ENCODE measurements around the gene CRAT.

CRAT gene

GRCh38 chr9:129110740-129111527 lies at the start of gene CRAT, which contains the start of gene PTPA:
Gene CRAT, minus strand, starts transcription at chr9:129110793. Its CDS starts 284 bp downstream, at chr9:129110509.
Gene PTPA, plus strand, starts transcription at chr9:129111415. Its CDS starts 186 bp downstream, at chr9:129111601.
- DNase-seq: peak; percentile 84 to 98 (median 94)

DNA sequence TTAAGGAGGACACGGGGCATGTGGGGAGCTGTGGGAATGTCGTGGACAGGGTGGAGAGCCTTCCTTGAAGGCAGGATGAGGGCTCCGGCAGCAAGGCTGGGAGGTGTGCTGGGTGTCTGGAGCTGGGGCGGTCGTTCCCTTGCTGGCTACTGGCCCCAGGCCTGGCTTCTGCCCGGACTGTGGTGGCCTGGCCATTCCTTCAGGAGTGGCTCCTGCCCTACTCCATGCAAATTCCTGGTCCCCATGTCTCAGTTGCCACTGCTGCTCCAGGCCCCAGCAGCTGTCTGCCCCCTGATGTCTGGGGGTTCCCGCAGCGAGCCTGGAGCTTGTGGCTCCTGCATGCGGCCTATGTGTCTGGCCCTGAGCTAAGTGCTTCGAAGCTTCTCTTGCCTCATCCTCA lies 45.6 kb upstream of the CRAT start:
- no peak for DNase-seq

DNA sequence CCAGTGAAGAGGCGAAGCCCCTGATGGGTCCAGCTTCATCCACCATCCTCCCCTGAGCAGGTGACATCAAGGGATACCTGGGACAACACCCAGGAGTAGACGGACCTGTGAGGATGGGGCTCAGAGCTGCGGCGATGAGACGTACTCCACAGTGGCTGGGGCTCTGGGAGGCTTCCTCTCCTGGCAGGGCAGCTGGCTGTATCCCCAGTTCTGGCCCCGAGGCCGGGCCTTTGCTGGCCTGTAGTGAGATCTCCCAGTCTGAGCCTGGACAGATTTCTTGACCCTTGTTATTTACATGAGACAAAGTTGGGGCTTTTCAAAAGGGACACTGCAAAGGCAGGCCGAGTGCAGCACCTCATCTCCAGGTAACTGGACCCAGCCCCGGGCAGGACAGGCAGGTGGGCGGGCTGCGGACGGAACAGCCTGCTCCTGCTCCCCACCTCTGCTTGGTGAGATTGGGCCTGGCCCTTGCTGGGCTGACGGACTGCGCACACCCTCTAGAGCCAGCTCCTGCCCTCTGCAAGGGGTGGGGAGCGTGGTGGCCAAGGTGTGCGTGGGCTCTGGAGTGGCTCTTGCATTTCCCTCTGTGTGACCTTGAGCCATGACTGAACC lies 44.4 kb upstream of the CRAT start:
- DNase-seq: no peak

- DNase-seq: no peak
These were observed 40.9 kb upstream of the CRAT start for GRCh38 chr9:129151469-129151868.

DNA sequence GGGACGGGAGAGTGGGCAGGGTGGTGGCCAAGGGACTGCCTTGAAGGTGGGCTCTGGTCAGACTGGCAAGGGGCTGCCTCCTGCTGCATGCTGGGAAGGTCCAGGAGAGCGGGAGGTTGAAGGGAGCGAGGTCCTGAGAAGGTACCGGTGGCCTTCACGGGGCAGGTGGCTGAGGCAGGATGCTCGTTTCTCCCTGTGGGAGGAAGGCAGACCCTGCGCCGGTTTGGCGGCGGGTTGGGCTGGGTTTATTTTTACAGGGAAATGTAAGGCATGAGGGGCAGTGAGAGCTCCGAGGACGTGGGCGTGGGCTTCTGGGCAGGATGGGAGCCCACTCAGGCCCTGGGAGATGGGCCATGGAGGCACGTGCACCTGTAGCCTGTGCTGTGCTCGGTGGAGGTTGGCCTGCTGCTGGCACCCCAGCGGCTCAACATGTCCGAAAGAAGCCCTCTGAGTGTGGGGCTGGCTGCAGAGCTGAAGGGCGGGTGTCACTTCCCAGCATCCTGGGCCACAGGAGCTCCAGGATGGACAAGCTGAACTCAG lies 40.1 kb upstream of the CRAT start:
- DNase-seq: no peak

- DNase-seq: no peak
These were observed 39.5 kb upstream of the CRAT start for GRCh38 chr9:129150122-129150521.

GRCh38 chr9:129149442-129149841 lies 38.8 kb upstream of the CRAT start:
- DNase-seq: no peak

DNA sequence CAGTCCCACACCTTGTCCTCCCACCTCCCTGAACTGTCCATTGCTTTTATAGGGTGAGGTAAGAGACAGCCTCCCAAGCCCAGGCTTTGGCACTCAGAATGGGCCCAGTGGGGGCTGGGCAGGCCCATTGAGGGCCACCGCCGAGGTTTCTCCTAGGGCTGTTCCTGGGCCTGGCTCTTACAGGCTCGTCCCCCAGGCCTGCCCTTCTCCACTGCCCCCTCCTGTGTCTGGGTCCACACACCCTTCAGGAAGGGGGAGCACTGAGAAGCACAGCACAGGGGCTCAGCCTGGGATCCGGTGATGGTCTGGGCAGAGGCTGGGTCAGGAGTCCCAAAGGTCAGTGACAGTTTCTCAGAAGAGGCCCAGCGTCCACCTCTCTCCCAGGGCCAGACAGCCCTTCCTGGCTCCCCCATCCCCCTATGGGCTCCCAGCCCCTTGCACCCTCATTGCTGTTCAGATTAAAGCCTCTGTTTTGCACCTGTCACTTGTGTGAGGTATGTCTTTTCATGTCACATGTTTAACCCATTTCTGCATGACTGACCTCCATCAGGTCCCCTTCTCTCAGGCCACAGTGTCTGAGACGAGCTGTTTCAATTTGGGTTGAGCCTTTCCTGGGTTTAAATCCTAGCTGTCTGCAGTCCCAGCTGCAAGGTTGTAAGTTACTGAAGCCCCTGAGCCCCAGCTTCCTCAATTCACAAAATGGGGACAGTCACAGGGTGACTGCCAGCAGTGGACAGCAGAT lies 38.0 kb upstream of the CRAT start:
- DNase-seq: no peak

DNA sequence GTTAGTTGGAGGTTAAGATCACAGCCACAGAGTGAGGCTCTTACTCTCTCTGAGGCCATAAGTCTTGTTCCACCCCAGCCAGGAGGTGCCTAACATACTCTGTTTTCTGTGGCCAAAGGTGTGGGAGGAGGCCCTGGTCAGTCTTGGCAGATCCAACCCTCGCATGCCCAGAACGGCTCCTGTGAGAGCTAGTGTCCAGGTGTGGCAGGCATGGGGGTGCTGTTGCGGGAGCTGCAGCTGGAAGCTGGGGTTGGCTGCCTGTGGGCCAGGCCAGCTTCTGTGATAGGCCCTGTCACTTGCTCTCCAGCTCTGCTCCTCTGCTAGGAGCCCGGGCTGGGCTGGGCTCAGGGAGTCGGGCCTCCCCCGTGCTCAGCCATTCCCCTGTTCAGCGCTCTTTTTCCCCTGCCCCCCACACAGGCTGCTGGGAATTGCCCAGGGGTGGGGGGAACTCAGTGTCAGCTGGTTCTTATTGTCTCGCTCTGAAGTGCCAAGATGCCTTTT lies 35.9 kb upstream of the CRAT start:
- no peak for DNase-seq

- no peak for DNase-seq
These were observed 35.3 kb upstream of the CRAT start for GRCh38 chr9:129145841-129146292.

DNA sequence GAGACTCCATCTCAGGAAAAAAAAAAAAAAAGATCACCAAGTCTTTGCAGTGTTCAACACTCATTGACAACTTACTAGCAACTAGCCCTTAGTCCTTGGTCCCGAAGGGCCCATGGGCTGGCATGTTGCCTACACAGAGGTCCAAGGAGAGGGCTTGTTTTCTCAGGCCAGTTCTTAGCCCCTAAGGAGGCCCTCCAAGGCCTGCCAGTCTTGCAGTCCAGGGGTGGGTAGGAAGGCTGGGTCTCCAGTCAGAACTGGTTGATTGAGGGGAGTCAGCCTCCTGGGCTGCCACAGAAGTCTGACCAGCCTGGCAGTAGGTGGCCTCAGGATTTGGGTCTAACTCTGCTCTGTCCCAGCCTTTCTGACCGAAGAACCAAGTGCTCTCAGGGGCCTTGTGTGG lies 34.7 kb upstream of the CRAT start:
- no peak for DNase-seq

GRCh38 chr9:129143031-129143927 lies 32.7 kb upstream of the CRAT start:
- DNase-seq: peak; percentile 28 to 70 (median 54)

DNA sequence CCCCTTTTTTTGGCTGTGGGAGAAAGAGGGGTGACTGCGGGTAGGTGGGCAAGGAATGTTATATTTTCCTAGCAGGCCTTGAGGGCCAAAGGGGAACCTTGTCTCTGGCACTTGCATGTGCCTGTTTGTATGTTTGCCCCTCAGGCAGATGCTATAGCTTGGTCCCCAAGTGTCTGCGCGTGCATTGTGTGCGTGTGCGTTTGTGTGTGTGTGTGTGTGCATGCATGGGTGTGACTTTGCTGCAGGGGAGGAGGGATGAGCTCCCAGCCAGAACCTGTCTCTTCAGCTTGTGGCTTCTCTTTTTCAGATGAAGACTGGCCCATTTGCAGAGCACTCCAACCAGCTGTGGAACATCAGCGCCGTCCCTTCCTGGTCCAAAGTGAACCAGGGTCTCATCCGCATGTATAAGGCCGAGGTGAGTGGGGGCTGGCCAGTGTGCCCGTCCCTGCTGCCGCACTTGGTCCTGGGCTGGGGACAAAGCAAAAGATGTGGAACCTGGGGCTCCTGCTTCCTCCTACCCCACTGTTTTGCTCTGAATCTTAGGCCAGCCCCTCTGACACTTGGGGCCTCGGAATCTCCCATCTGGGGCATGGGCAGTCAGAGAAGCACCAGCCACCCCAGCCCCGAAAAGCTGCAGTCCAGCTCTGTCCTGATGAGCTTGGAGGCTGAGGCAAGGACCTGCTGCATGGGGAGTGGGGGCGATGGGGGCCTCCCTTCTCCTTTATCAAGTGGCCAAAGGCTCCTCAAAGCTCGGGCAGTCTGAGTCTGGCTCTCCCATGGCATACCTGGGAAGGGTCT lies 31.7 kb upstream of the CRAT start:
- no peak for DNase-seq

GRCh38 chr9:129141066-129142041 lies 30.8 kb upstream of the CRAT start:
- DNase-seq: no peak

- peak in 1 of 4 experiments; percentile 15 for DNase-seq
These were observed 29.9 kb upstream of the CRAT start for GRCh38 chr9:129140397-129141065.

DNA sequence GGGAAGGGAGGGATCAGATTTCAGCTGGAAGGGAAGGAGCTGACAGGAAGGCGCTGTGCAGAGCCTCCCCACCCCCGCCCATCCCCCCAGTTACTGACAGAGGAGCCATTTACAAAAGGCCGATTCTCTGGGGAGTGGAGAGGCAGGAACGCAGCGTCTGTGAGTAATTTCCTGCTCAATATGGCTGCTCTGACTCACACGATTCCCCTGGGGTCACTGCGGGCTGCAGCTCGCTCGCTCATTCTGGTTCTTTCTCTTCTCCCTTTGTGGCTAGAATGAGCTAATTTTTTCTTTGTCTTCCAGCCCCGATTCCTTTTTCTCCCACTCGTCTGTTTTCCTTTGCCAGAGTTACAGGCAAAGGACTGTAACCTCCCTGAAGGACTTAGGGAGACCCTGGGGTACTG lies 29.4 kb upstream of the CRAT start:
- peak; percentile 23 to 67 (median 36) for DNase-seq

- DNase-seq: peak; percentile 17 to 58 (median 40)
These were observed 28.8 kb upstream of the CRAT start for GRCh38 chr9:129139233-129139992.

DNA sequence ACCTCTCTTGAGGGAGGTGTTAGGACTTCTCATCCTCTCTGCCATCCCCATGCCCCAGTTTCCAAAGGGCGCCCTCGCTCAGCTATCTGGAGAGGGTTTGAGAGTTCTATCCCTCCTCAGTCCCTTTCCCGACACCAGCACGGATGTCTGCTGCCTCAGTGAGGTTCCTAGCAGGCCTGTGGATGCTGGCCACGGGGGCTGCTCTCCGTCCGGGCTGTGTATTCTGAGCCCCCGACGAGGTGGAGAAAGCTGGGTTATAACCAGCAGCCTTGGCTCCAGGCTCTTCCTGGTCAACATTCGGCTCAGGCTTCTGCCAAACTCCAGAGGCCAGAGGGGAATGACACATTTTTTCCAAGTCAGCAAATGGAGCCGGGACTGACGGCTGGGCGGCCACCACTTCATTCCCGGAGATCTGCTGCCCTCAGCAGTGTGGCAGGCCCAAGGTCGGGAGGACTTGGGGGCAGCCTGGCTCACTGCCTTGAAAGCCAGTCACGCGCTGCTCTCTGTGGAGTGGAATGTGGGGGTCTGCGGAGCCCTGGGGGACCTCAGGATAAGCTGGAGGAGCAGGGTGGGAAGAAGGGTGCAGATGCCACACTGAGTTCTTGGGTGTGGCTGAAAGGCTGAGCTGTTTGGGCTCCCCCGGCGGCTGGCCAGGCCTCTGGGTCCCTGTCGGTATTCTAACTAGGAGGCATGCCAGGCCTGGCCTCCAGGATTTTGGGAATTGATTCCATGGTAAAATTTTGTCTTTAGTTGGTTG lies 28.1 kb upstream of the CRAT start:
- no peak for DNase-seq

All from activated naive CD4-positive, alpha-beta T cell (primary cell).